Tibial nerve (tissue), 3 donors: ENCODE results near the gene POU3F3.

Experiments
- CTCF ChIP-seq, 5 experiments: fragments of 200-600 bp in 3 of 5; fragments of 450-650 bp in 2 of 5; sonication (generic) in 3 of 5; IDR thresholded peaks; one replicate each; pipeline ENCODE4 v1.5.1; 2016 to 2019; ENCODE audit warnings: antibody characterized with exemption in 5 of 5, mild to moderate bottlenecking in 3 of 5, moderate library complexity in 2 of 5
- POLR2A ChIP-seq, 2 donors: fragments of 450-650 bp; IDR thresholded peaks; one replicate each; pipeline ENCODE4 v1.6.1; 2017; ENCODE audit warnings: antibody characterized with exemption in 2 of 2, mild to moderate bottlenecking in 2 of 2, moderate library complexity in 2 of 2

- TF ChIP-seq CTCF (IDR thresholded peaks at IDR 0.05) (no peak), POLR2A (IDR thresholded peaks at IDR 0.05) (no peak)
These were observed 13.2 kb downstream of the POU3F3 start for GRCh38 chr2:104866883-104867812.
